GM21576 (cell line): ENCODE results near the gene SAP25.

Experiments used
- ATAC-seq: cut with Tn5 transposase; IDR thresholded peaks from one replicate; pipeline ENCODE4 v1.9.1; 2021; ENCODE audit warnings: mild to moderate bottlenecking, moderate library complexity; ENCODE audit not compliant: unreplicated experiment

The SAP25 gene

GRCh38 chr7:100573691-100574361, at the start of gene SAP25:
TSS of gene SAP25 (minus strand) at chr7:100573900. CDS start at chr7:100573742, 158 bp downstream.
- no peak for ATAC-seq

DNA sequence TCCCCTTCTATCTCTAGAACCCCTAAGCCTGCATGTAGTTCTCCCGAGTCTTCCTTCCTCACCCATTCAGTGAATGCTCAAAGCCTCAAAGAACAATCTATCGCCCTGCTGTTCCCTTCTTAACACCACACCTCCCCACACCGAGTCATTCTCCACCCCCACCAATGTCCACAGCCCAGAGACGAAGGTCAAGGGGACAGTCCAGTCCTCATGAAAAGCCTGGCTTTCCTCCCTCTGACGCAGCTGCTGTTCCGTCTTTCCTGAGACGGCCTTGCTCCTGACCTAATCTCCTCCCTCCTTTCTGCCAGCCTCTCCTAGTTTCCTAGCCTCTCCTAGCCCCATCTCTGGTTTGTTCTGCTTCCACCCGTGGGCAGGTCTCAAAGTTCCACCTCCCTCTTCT, 47.9 kb upstream of the SAP25 start:
- no peak for ATAC-seq

GRCh38 chr7:100620804-100621203, 47.1 kb upstream of the SAP25 start:
- ATAC-seq, result no peak

DNA sequence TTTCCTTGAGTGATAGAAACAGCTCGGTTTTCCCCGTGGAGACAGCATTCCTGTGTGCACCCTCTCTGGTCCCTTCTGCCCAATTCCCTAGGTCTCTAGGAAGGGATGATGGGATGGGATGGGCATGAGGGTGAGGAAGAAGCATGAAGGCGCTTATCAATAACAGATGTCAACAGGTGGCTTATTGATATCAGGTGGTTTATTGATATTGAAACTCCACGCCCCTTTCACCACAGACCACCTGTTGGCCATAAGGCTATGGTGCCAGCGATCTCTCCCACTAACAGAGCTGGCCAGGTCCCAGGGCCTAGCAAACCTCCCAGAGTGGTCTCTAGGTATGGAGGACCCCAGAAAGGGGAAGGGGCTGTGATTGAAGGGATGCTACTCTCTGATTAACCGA, 46.5 kb upstream of the SAP25 start:
- no peak for ATAC-seq

GRCh38 chr7:100614308-100614861, 40.7 kb upstream of the SAP25 start:
- ATAC-seq, result no peak

DNA sequence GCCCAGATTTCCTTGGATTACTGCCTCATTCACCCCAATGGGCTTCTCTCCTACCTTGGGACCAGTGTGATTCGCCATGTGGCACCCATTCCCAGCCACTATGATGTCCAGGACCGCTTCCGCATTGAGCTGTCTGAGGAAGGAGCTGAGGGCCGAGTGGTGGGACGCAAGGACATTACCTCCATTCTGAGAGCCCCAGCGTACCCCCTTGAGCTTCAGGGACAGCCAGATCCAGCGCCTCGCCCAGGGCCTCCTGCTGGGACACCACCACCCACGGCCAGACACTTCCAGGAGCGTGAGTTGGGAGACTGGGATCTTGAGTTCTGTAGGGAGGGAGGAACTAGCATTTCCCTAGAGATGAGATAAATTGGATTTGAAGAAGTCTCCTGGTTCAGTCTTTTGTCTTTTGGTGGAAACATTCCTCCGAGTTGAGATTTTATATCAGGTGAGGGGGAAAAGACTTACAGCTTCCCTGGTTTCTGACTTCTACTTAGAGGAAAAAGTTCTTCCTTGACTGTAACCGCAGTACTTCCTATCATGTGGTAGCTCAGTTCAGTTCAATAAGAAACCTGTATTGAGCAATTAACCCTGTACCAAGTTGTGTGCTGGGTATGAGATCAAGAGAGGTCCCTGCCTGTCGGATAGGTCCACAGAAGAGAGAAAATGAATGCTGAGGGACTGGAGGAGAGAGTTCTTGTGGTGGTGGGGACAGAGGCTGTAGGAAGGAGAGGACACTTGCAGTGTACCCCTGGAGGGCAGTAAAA, 39.9 kb upstream of the SAP25 start:
- ATAC-seq, result no peak

- ATAC-seq, result no peak
Observed at GRCh38 chr7:100612730-100613390, 39.2 kb upstream of the SAP25 start.

- ATAC-seq, result peak; percentile 92
Observed at GRCh38 chr7:100611983-100612729, 38.5 kb upstream of the SAP25 start, which contains the start of gene MOSPD3. TSS of gene MOSPD3 (plus strand) at chr7:100612540. CDS start at chr7:100612792, 252 bp downstream.

- ATAC-seq, result no peak
Observed at GRCh38 chr7:100609958-100610357, 36.3 kb upstream of the SAP25 start.

DNA sequence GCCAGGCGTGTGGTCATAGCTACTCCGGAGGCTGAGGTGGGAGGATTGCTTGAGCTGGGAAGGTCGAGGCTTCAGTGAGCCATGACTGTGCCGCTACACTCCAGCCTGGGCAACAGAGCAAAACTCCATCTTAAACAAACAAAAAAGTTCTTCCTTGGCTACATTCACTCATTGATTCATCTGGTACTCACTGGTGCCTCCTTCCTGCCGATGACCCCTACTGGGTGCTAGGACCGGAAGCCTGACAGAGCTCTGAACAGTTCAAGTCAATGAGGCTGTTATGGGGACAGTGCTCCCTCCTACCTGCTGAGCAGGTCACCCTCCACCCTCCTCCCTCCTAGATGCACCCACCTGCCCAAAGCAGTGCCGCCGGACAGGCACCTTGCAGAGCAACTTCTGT, 33.4 kb upstream of the SAP25 start:
- no peak for ATAC-seq

DNA sequence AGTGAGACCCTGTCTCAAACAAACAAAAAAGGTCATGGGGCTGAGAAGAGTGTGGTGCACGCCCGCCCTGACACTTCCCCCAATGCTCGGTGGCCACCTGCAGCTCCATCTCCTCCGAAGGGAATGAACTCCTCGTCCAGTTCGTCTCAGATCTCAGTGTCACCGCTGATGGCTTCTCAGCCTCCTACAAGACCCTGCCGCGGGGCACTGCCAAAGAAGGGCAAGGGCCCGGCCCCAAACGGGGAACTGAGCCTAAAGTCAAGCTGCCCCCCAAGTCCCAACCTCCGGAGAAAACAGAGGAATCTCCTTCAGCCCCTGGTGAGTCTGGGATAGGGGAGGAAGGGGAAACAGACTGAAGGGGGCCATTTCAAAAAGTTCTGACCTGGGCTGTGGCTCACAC, 32.6 kb upstream of the SAP25 start:
- no peak for ATAC-seq

- no peak for ATAC-seq
Observed at GRCh38 chr7:100604976-100605911, 31.5 kb upstream of the SAP25 start.

DNA sequence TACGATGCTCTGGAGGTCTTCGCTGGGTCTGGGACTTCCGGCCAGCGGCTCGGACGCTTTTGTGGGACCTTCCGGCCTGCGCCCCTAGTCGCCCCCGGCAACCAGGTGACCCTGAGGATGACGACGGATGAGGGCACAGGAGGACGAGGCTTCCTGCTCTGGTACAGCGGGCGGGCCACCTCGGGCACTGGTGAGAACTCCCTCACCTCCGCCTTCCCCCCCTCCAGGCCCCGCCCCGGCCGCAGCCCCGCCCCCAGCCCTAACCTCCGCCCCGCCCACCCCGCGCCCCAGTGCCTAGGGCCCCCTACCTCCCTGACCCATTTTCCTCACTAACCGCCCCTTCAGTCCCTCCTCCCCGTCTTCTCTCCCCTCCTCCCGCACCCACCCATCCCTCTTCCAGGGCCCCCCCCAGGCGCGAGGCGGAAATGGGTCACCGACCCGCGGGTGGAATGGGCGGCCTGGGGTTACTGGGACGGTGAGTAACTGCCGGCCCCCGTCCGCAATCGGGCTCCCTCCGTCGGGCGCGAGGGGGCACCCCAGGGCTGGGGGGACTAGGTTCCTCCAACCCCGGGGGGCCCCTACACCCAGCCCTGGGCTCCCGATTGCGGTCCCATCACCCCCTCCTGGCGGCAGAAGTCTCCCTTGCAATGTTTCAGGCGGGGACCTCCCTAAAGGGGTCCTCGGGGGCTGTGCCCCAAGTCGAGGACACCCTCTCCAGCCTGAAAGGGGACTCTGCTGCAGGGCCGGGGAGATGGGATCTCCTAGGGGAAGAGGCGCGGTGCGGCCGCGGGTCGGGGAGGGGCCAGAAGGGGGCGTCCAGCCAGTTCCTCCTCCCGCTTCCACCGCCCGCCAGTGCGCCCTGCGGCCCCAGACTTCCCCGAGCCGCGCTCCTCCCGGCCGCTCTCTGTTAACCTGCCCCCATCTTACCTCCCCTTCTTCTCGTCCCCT, 30.6 kb upstream of the SAP25 start:
- no peak for ATAC-seq

GRCh38 chr7:100603726-100604027, 30.0 kb upstream of the SAP25 start:
- no peak for ATAC-seq

DNA sequence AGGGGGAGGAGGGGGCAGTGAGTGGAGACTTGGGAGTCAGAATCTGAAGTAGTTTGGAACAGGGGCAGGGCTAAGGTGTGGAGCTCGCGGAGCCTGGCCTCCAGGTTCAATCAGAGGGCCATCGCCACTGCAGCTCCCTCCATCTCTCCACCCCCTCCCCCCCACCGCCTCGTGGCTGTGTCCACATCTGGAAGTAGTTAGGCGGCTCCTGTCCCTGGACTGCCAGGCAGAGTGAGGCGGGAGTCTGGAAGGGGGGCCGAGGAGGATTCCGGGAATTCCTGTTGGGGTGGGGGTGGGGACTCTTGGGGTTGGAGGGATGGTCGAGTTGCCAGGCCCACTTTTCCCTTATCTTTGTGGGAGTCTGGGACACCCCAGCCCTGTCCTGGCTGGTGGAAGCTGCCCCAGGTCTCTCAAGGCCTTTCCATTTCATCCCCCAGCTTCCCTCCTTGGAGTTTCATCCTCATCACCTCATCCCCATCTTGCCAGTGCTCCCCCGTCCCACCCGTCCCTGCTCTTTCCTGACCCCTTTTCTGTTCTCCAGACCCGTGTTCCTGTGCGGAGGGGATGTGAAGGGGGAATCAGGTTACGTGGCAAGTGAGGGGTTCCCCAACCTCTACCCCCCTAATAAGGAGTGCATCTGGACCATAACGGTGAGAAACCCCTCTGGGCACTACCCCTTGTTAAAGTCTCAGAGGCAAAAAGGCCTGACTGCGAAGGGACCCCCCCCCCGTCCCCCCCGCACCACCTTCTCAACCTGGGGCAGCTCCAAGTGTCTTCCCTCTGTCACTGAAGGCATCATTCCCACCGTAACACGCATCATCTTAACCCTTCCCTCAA, 29.4 kb upstream of the SAP25 start:
- ATAC-seq, result no peak

DNA sequence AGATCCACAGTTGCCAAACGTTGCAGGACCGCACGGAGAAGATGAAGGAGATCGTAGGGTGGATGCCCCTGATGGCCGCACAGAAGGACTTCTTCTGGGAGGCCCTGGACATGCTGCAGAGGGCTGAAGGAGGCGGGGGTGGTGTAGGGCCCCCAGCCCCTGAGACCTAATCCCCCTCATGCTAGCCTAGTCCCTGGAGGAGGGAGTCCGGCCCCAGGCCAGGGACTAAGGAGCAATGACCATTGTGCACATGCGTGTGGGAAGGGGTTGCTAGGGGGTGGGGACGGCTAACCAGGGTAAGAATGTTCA, 27.0 kb upstream of the SAP25 start:
- ATAC-seq, result no peak

DNA sequence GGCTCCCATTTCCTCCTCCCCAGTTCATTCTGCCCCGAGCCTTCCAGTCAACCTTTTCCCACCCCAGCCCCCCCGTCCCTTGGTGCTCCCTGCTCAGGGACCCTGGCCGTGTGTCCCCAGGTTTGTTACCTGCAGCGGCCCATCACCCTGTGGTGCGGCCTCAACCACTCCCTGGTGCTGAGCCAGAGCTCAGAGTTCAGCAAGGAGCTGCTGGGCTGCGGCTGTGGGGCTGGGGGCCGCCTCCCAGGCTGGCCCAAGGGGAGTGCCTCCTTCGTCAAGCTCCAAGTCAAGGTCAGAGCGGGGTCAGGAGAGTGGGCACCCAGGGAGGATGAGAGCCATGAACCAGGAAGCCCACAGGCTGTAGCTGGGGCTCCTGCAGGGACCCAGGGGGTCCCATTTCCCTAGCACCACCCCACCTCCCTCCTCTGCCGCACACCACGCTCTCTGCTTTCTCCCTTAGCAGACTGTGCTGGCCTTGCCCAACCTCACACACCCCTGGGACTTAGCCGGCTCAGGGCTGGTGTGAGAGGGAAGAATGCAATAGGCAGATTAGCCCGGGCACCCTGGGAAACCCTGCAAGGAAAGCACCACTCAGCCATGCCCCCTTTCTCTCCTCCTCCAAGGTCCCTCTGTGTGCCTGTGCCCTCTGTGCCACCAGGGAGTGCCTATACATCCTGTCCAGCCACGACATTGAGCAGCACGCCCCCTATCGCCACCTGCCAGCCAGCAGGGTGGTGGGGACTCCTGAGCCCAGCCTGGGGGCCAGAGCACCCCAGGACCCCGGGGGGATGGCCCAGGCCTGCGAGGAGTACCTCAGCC, 26.4 kb upstream of the SAP25 start:
- no peak for ATAC-seq
